Lower lobe of right lung (tissue), 2 donors: ENCODE measurements around the gene PRR5L. TPM values are rescaled to one million over a fixed set of nuclear protein-coding genes. Genes with fewer than 3 reads are reported as not detected.

Experiments used
- ATAC-seq, 2 donors: fragments of 200-7000 bp; cut with Tn5 transposase; one replicate each; pipeline ENCODE4 v1.9.1; 2020 to 2022; ENCODE audit warnings: mild to moderate bottlenecking in 2 of 2, moderate library complexity in 2 of 2
- DNase-seq: peaks from one replicate; pipeline ENCODE4 v3.0.0-alpha.2; 2020
- H3K27ac ChIP-seq: fragments of 200-600 bp; one replicate; pipeline ENCODE4 v1.8.0; 2022
- H3K27me3 ChIP-seq: fragments of 200-600 bp; one replicate; pipeline ENCODE4 v1.8.0; 2022; ENCODE audit warnings: low read depth
- H3K36me3 ChIP-seq: fragments of 200-600 bp; one replicate; pipeline ENCODE4 v1.8.0; 2022; ENCODE audit warnings: mild to moderate bottlenecking
- H3K4me1 ChIP-seq: fragments of 200-600 bp; one replicate; pipeline ENCODE4 v1.8.0; 2022
- H3K4me3 ChIP-seq: fragments of 200-600 bp; one replicate; pipeline ENCODE4 v1.8.0; 2022; ENCODE audit warnings: mild to moderate bottlenecking
- H3K9me3 ChIP-seq: fragments of 200-600 bp; one replicate; pipeline ENCODE4 v1.8.0; 2022
- CTCF ChIP-seq: fragments of 200-600 bp; IDR thresholded peaks from one replicate; pipeline ENCODE4 v1.8.0; 2022; ENCODE audit warnings: antibody characterized with exemption, mild to moderate bottlenecking
- intact Hi-C: fragments of 100-400 bp; cut with DNase I; formaldehyde crosslinking; loops from one replicate; pipeline ENCODE4 v1.11.0; 2022
- total RNA-seq: library from RNA; stranded (reverse); fragmentation: NEBNext Ultra II Directional; extraction: Animal tissue kit (Norgen Biotek cat#: 25700); gene quantifications from one replicate; pipeline ENCODE4 v1.2.1, GENCODE V29; 2021
- donor health status: DM: no; HTN: yes; CAD: no; lungs with severe emphysema.

The PRR5L gene
- total RNA-seq, 1 donor from 2014 or later = 24.9 TPM

DNA sequence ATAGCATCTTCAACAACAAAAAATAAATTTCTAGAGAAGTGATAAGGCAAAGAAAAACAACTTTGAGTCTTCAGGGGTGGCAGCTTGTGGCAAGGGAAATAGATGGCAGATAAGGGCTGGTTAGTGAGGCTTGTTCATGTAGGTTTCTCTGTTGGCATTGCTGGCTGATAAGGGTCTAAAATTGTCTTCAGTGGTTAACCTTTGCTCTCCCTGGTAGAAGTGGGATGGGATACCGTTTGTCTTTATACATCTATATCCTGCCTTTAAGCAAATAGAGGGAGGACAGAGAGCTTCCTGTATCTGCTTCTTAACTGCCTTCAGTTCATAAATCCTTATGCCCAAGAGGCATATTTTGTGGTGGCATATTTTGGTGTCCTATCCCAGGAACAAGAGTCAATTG, 156.9 kb downstream of the PRR5L start:
- no peak for TF ChIP-seq CTCF
- Histone ChIP-seq H3K9me3 (no peaks in the 10 kb centered on the region), H3K27ac (no peak overlapping the region), H3K27me3 (no peaks in the 10 kb centered on the region), H3K4me3 (no peak overlapping the region), H3K4me1 (peaks cover 54% of the 10 kb centered on the region), H3K36me3 (peaks cover 16% of the 10 kb centered on the region)
- intact Hi-C loops = no loop called here
- no peak for ATAC-seq
- DNase-seq = no peak

- Histone ChIP-seq H3K4me3 (no peak overlapping the region), H3K36me3 (peaks cover 16% of the 10 kb centered on the region), H3K9me3 (no peaks in the 10 kb centered on the region), H3K27ac (peak overlapping the region; percentile 9), H3K4me1 (peaks cover 58% of the 10 kb centered on the region), H3K27me3 (no peaks in the 10 kb centered on the region)
- no peak for ATAC-seq
- intact Hi-C loops = no loop called here
- TF ChIP-seq CTCF = no peak
- no peak for DNase-seq
Observed at GRCh38 chr11:36453678-36454077, 157.6 kb downstream of the PRR5L start.

DNA sequence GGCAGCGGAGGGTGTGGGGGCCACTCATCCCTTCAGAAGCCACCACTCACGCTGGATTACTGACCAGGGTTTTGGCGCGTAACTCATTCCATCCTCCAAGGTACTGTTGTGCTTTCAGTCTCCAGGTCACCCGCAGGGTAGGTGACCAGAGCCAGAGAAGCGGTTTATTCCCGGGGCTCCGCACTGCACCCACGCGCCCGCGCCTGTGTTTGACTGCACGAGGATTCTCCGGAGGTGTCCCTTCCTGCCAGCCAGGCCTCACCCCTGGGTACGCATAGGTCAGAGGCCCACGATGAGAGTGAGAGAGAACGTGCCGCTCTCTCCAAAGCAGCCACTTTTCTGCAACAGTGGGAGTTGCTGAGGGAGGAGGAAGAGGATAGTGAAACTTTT, 158.5 kb downstream of the PRR5L start:
- Histone ChIP-seq H3K27me3 (no peaks in the 10 kb centered on the region), H3K36me3 (peaks cover 16% of the 10 kb centered on the region), H3K27ac (peak overlapping the region; percentile 68), H3K9me3 (no peaks in the 10 kb centered on the region), H3K4me1 (peaks cover 57% of the 10 kb centered on the region), H3K4me3 (no peak overlapping the region)
- DNase-seq = no peak
- no peak for TF ChIP-seq CTCF
- ATAC-seq = no peak
- intact Hi-C loops = no loop called here

GRCh38 chr11:36454941-36455631, 159.0 kb downstream of the PRR5L start:
- H3K27ac ChIP-seq = peak overlapping the region; percentile 68
- no peak for DNase-seq
- intact Hi-C loops = no loop called here

GRCh38 chr11:36455658-36456111, 159.6 kb downstream of the PRR5L start:
- intact Hi-C loops = no loop called here
- Histone ChIP-seq H3K27ac (peak overlapping the region; percentile 68), H3K4me1 (peaks cover 46% of the 10 kb centered on the region), H3K9me3 (no peaks in the 10 kb centered on the region), H3K4me3 (no peak overlapping the region), H3K27me3 (no peaks in the 10 kb centered on the region), H3K36me3 (peaks cover 16% of the 10 kb centered on the region)
- DNase-seq (no peak), ATAC-seq (peak; percentile 47 to 70)
- no peak for TF ChIP-seq CTCF

More at GRCh38 chr11:36454941-36455631, 159.0 kb downstream of the PRR5L start:
- no peak overlapping the region for H3K4me3 ChIP-seq
- ATAC-seq = no peak
- H3K36me3 ChIP-seq = peaks cover 16% of the 10 kb centered on the region
- no peaks in the 10 kb centered on the region for H3K9me3 ChIP-seq
- H3K4me1 ChIP-seq = peaks cover 51% of the 10 kb centered on the region
- H3K27me3 ChIP-seq = no peaks in the 10 kb centered on the region
- TF ChIP-seq CTCF = no peak
